IPS-15b (cell line): ENCODE results near the gene ARRDC5.
"Not testable (repeated sequence)": the region's sequence is repeated elsewhere in the genome, so short reads cannot be mapped to it uniquely, and the experiment has no call there.

Source experiments
- H3K27me3 ChIP-seq: one replicate; pipeline ENCODE4 v1.6.1; 2013; ENCODE audit warnings: low read length; ENCODE audit not compliant: control insufficient read depth, insufficient read depth
- H3K36me3 ChIP-seq: one replicate; pipeline ENCODE4 v1.6.1; 2013; ENCODE audit warnings: low read length; ENCODE audit not compliant: control insufficient read depth, insufficient read depth
- H3K4me1 ChIP-seq: one replicate; pipeline ENCODE4 v1.6.1; 2013; ENCODE audit warnings: mild to moderate bottlenecking, low read length; ENCODE audit not compliant: control insufficient read depth, insufficient read depth
- H3K4me3 ChIP-seq: one replicate; pipeline ENCODE4 v1.5.1; 2013; ENCODE audit warnings: low read depth, low read length
- H3K9ac ChIP-seq: one replicate; pipeline ENCODE4 v1.6.1; 2013; ENCODE audit warnings: low read depth, mild to moderate bottlenecking, low read length
- H3K9me3 ChIP-seq: one replicate; pipeline ENCODE4 v1.6.1; 2013; ENCODE audit warnings: mild to moderate bottlenecking, low read length; ENCODE audit not compliant: control insufficient read depth, insufficient read depth

The ARRDC5 gene

DNA sequence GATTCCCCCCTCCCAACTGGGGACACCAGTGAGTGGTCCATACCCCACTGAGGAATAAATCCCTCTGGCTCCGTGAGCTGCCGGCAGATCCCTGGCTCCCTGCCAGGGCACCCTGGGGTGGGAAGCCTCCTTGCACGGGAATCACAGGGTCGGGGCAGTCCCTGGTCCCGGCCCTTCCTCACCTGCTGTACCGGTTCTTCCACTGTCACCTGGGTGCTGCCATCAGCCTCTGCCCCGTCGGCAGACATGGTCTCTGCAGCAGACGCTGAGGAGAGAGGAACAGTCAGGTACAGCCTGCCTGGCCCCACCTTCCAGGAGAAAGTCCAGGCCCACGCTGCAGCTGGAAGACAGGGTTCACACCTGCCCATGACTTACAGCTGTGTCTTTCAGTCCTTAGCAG, 41.5 kb downstream of the ARRDC5 start:
- Histone ChIP-seq H3K9me3 (no peaks in the 10 kb centered on the region), H3K27me3 (no peaks in the 10 kb centered on the region), H3K36me3 (peaks cover 28% of the 10 kb centered on the region), H3K9ac (no peak overlapping the region), H3K4me1 (no peaks in the 10 kb centered on the region), H3K4me3 (no peak overlapping the region)

- Histone ChIP-seq H3K9me3 (no peaks in the 10 kb centered on the region), H3K9ac (no peak overlapping the region), H3K4me3 (no peak overlapping the region), H3K36me3 (peaks cover 40% of the 10 kb centered on the region), H3K4me1 (no peaks in the 10 kb centered on the region), H3K27me3 (no peaks in the 10 kb centered on the region)
Measured at GRCh38 chr19:4859697-4860096, 43.0 kb downstream of the ARRDC5 start.

DNA sequence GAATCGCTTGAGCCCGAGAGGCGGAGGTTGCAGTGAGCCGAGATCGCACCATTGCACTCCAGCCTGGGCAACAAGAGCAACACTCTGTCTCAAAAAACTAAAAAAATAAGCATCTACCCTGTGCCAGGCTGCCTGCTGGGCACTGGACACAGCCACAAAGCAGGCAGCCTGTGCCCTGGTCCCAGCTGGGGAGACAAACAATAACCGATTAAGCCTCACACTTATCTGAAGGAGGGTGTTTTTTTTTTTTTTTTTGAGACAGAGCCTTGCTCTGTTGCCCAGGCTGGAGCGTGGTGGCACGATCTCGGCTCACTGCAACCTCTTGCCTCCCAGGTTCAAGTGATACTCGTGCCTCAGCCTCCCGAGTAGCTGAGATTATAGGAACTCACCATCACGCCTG, 46.2 kb downstream of the ARRDC5 start:
- not testable (repeated sequence) for H3K4me3 ChIP-seq, H3K9ac ChIP-seq, H3K9me3 ChIP-seq, H3K27me3 ChIP-seq, H3K4me1 ChIP-seq
- H3K36me3 ChIP-seq: peaks cover 39% of the 10 kb centered on the region

DNA sequence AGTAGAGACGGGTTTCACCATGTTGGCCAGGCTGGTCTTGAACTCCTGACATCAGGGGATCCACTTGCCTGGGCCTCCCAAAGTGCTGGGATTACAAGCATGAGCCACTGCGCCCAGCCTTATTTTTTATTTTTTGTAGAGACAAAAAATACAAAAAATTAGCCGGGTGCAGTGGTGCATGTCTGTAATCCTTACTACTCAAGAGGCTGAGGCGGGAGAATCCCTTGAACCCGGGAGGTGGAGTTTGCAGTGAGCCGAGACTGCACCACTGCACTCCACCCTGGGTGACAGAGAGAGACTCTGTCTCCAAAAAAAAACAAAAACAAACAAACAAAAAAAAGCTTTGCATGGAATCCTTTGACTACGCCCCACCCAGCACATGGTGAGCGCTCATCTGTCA, 49.2 kb downstream of the ARRDC5 start:
- not testable (repeated sequence) for H3K9ac ChIP-seq, H3K27me3 ChIP-seq, H3K4me1 ChIP-seq, H3K4me3 ChIP-seq, H3K9me3 ChIP-seq
- peaks cover 26% of the 10 kb centered on the region for H3K36me3 ChIP-seq

DNA sequence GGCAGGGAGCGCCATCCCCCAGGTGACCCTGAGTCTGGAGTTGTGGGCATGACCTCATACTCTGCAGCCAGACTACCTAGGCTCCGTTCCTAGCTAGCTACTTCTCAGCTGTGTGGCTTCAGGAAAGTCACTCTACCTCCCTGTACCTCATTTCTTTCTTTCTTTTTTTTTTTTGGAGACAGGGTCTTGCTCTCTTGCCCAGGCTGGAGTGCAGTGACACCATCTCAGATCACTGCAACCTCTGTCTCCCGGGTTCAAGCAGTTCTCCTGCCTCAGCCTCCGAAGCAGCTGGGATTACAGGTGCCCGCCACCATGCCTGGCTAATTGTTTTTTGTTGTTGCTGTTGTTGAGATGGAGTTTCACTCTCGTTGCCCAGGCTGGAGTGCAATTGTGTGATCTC, 50.2 kb downstream of the ARRDC5 start:
- peaks cover 29% of the 10 kb centered on the region for H3K36me3 ChIP-seq
- no peak overlapping the region for H3K4me3 ChIP-seq
- H3K9ac ChIP-seq: no peak overlapping the region
- H3K9me3 ChIP-seq: no peaks in the 10 kb centered on the region
- H3K4me1 ChIP-seq: no peaks in the 10 kb centered on the region
- H3K27me3 ChIP-seq: no peaks in the 10 kb centered on the region

DNA sequence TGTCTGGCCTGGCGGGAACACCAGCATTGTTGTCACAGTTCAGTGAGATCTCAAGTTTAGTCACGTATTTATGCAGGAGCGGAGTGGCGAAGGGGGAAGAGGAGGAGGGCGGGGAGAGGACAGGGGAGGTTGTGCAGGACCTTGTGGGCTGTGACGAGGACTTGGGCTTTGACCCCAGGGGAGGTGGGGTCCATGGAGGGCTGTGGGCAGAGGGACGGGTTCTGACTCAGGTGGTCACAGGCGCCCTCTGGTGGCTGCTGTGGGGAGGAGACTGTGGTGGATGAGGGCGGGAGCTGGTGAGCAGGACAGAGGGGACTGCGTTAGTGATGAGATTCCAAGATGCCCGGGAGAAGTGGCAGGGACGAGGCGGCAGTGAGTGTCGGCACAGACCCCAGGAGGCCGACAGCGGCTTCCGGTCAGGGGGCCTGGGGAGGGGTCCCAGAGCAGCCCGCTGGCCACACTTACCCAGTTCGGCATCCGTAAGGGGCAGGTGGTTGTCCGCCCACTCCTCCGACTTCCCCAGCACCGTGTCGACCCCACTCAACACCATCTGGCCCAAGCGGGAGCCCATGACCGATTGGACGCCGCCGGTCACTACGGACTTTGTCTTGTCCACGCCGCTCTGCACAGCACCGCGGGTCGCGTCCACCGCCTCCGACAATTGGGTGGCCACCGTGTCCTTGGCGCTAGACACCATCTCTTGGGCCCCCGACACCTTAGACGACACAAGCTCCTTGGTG, 51.0 kb downstream of the ARRDC5 start:
- no peak overlapping the region for H3K4me3 ChIP-seq
- H3K9ac ChIP-seq: no peak overlapping the region
- H3K9me3 ChIP-seq: no peaks in the 10 kb centered on the region
- H3K36me3 ChIP-seq: peaks cover 28% of the 10 kb centered on the region
- no peaks in the 10 kb centered on the region for H3K4me1 ChIP-seq
- H3K27me3 ChIP-seq: no peaks in the 10 kb centered on the region

GRCh38 chr19:4849019-4849418, 53.7 kb downstream of the ARRDC5 start:
- no peak overlapping the region for H3K9ac ChIP-seq
- H3K4me3 ChIP-seq: no peak overlapping the region
- H3K4me1 ChIP-seq: no peaks in the 10 kb centered on the region
- peaks cover 21% of the 10 kb centered on the region for H3K36me3 ChIP-seq
- H3K9me3 ChIP-seq: no peaks in the 10 kb centered on the region
- H3K27me3 ChIP-seq: no peaks in the 10 kb centered on the region

DNA sequence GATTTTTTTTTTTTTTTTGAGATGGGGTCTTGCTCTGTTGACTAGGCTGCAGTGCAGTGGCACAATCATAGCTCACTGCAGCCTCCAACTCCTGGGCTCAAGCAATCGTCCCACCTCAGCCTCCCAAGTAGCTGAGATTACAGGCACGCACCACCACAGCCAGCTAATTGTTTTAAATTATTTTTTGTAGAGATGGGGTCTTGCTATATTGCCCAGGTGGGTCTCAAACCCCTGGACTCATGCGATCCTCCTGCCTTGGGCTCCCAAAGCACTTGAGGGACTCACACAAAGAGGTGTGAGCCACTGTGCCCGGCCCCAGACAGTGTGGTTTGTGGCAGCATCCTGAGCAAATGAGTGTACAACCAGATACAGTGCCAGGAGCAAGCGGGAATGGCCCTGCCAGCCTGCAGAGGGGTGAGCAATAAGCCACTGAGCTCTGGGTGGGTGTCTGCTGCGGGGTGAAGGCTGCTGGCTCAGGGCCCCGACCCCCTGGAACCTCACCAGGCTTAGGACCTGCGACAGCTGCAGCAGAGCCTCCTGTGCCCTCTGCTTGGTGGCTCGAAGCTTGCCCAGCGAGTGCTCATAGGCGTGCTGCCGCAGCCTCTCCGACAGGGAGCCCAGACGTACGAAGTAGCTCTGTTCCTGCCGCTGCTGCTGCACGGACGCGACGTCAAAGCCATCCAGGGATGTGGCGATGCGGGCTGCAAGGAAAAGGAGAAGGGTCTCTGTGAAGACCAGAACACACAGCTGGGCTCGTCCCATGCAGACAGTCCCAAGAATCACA, 55.3 kb downstream of the ARRDC5 start:
- peaks cover 25% of the 10 kb centered on the region for H3K36me3 ChIP-seq
- no peaks in the 10 kb centered on the region for H3K9me3 ChIP-seq
- H3K27me3 ChIP-seq: no peaks in the 10 kb centered on the region
- H3K4me1 ChIP-seq: no peaks in the 10 kb centered on the region
- no peak overlapping the region for H3K9ac ChIP-seq
- H3K4me3 ChIP-seq: no peak overlapping the region

- H3K27me3 ChIP-seq, H3K9me3 ChIP-seq, H3K9ac ChIP-seq, H3K4me1 ChIP-seq, H3K4me3 ChIP-seq: not testable (repeated sequence)
- peaks cover 24% of the 10 kb centered on the region for H3K36me3 ChIP-seq
Measured at GRCh38 chr19:4845975-4846374, 56.7 kb downstream of the ARRDC5 start.

- H3K9ac ChIP-seq: no peak overlapping the region
- no peaks in the 10 kb centered on the region for H3K9me3 ChIP-seq
- no peaks in the 10 kb centered on the region for H3K27me3 ChIP-seq
- H3K4me3 ChIP-seq: no peak overlapping the region
- peaks cover 22% of the 10 kb centered on the region for H3K36me3 ChIP-seq
- H3K4me1 ChIP-seq: no peaks in the 10 kb centered on the region
Measured at GRCh38 chr19:4844348-4845179, 58.1 kb downstream of the ARRDC5 start.

DNA sequence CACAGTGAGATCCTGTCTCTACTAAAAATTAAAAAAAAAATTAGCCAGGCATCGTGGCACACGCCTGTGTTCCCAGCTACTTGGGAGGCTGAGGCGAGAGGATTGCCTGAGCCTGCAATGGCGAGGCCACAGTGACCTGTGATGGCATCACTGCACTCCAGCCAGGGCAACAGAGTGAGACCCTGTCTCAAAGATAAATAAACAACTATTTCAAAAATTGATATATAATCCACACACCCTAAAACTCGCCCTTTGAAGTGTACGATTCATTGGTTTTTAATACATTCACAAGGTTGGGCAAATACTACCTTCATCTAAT, 59.1 kb downstream of the ARRDC5 start:
- H3K9me3 ChIP-seq: no peaks in the 10 kb centered on the region
- no peaks in the 10 kb centered on the region for H3K4me1 ChIP-seq
- H3K27me3 ChIP-seq: no peaks in the 10 kb centered on the region
- no peak overlapping the region for H3K4me3 ChIP-seq
- peaks cover 28% of the 10 kb centered on the region for H3K36me3 ChIP-seq
- H3K9ac ChIP-seq: no peak overlapping the region
